NCI-H2081 treated with DMSO at 0.1 percent for 48 hours (cell line): Measurements from ENCODE around the gene NCSTN.

Experiments
- DNase-seq: peaks from one replicate; lab custom pipeline; 2025; lab: John Stamatoyannopoulos, UW

The NCSTN gene

DNA sequence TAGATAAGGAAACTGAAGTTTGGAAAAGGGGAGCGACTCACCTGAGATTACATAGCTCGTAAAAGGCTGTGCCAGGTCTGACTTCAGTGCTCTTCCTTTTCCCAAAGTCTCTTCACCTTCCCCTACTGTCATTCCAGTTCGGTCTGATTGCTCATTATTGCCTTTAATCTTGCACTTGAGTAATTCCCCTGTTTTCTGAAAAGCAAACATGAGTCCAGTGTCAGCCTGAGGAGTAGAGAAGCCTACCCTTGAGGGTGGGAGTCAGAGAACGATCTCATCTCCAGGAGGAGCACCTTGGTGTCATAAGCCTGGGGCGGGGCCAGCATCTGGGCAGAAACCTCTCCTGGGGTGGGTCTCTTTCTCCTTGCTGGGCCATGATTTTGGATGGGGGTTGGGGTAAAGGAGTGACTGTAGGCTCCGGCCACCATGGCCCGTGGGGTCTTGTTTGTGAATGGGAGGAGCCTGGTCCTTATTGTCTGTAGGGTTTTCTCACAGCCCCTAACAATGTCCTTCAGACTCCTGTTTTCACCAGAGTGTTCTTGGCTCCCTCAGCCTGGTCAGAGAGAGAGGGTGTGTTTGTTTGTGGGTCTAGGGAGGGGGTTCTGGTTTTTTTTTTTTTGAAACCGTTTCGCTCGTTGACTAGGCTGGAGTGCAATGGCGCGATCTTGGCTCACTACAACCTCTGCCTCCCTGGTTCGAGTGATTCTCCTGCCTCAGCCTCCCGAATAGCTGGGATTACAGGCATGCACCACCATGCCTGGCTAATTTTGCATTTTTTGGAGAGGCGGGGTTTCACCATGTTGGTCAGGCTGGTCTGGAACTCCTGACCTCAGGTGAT is 63.2 kb downstream of the NCSTN start:
- DNase-seq = no peak

- DNase-seq = no peak
Measured at GRCh38 chr1:160407839-160408801, 64.9 kb downstream of the NCSTN start.
